GM12864 (cell line): ENCODE measurements around the gene SCRT2.
"Not testable (repeated sequence)": the region's sequence is repeated elsewhere in the genome, so short reads cannot be mapped to it uniquely, and the experiment has no call there.

Source experiments
- DNase-seq: peaks from one replicate; pipeline ENCODE4 v3.0.0-alpha.2; 2011; ENCODE audit warnings: low read depth
- H3K4me3 ChIP-seq: 2 replicates; pipeline ENCODE4 v1.5.1; 2011; ENCODE audit warnings: mild to moderate bottlenecking, low read depth, low read length, control low read depth
- TF ChIP-seq, protein P1 (sequence below): IDR thresholded peaks from 2 replicates; pipeline ENCODE4 v1.5.1; 2011; ENCODE audit warnings: low read depth, mild to moderate bottlenecking, moderate library complexity, low read length, control low read depth, inconsistent platforms; ENCODE audit errors: missing control alignments

The SCRT2 gene

DNA sequence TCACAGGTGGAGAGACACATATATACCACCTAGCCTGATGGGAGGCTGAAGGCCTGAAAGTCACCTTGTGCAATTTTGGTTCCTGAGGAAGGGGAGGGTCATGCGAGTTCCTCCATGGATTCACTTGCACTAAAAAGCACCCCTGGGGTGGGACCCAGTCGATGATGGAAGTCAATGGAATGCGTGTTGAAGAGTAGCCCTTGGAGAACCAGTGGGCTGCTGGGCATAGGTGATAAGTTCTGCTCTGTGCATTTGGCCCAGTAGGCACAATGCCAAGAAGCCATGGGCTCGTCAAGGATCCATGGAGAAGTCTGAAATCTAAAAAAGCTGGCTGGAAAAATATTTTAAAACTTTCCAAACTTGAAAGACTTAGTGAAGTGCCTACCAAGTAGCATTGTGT, 18.9 kb upstream of the SCRT2 start:
- DNase-seq = no peak
- TF ChIP-seq, protein P1, sequence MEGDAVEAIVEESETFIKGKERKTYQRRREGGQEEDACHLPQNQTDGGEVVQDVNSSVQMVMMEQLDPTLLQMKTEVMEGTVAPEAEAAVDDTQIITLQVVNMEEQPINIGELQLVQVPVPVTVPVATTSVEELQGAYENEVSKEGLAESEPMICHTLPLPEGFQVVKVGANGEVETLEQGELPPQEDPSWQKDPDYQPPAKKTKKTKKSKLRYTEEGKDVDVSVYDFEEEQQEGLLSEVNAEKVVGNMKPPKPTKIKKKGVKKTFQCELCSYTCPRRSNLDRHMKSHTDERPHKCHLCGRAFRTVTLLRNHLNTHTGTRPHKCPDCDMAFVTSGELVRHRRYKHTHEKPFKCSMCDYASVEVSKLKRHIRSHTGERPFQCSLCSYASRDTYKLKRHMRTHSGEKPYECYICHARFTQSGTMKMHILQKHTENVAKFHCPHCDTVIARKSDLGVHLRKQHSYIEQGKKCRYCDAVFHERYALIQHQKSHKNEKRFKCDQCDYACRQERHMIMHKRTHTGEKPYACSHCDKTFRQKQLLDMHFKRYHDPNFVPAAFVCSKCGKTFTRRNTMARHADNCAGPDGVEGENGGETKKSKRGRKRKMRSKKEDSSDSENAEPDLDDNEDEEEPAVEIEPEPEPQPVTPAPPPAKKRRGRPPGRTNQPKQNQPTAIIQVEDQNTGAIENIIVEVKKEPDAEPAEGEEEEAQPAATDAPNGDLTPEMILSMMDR = no peak
- H3K4me3 ChIP-seq = no peak overlapping the region

DNA sequence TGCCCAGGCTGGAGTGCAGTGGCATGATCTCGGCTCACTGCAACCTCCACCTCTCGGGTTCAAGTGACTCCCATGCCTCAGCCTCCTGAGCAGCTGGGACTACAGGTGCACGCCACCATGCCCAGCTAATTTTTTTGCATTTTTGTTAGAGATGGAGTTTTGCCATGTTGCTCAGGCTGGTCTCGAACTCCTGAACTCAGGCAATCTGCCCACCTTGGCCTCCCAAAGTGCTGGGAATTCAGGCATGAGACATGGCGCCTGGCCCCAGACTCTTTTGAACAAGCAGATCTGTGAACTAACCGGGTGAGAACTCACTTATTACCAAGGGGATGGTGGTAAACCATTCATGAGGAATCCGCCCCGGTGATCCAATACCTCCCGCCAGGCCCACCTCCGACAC, 18.2 kb upstream of the SCRT2 start:
- DNase-seq, H3K4me3 ChIP-seq: not testable (repeated sequence)

DNA sequence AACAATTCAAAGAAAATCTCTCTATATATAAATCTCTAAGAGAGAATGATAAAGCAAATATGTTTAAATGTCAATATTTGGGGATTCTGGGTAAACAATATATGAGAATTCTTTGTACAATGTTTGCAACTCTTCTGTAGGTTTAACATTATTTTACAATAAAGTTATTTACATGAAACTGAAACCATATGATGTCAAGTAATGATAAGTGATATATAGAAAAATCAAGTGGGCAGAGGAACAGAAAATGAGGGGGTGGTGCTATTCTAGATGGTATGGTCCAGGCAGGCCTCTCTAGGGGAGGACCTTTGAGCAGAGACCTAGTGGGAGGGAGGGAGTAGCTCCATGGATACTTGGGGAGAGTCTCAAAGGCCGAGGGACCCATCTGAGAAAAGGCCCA, 16.4 kb upstream of the SCRT2 start:
- DNase-seq = no peak
- H3K4me3 ChIP-seq = no peak overlapping the region
- TF ChIP-seq, protein P1 = no peak

DNA sequence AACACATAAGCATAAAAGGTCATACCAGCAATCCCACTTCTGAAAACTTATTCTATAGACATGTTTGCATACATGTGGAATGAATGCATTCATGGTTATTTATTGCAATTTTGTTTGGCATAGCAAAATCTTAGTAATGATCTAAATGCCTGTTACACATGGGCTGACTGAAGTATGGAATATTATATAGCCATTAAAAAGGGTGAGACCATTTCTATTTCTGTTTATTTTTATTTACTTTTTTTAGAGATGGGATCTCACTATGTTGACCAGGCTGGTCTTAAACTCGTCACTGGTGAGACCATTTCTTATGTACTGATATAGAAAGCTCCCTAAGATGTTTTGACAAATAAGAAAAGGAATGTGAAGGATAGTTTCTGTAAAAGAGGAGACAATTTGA, 14.3 kb upstream of the SCRT2 start:
- TF ChIP-seq, protein P1 = no peak
- H3K4me3 ChIP-seq = no peak overlapping the region
- no peak for DNase-seq

GRCh38 chr20:689348-689747, 13.7 kb upstream of the SCRT2 start:
- TF ChIP-seq, protein P1 = no peak
- DNase-seq = no peak
- no peak overlapping the region for H3K4me3 ChIP-seq

DNA sequence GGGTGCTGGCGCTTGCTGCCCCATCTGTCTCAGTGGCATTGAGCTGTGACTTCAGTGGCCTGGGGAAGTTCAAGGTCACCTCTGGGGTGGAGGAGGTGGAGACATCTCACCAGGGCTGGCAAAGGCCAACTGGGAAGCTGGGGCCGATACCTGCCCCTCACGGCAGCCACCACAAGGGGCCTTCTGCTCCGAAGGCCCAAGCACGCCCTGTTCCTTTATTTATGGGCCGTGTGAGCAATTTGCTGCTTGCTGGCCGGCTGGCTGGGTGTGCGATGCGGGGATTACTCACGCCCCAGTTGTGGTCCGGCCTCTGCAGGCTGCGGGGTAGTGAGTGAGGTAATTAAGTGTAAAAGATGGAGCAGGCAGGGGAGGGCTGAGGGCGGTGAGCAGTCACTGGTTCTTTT, 13.2 kb upstream of the SCRT2 start:
- TF ChIP-seq, protein P1 = no peak
- no peak for DNase-seq
- H3K4me3 ChIP-seq = no peak overlapping the region

DNA sequence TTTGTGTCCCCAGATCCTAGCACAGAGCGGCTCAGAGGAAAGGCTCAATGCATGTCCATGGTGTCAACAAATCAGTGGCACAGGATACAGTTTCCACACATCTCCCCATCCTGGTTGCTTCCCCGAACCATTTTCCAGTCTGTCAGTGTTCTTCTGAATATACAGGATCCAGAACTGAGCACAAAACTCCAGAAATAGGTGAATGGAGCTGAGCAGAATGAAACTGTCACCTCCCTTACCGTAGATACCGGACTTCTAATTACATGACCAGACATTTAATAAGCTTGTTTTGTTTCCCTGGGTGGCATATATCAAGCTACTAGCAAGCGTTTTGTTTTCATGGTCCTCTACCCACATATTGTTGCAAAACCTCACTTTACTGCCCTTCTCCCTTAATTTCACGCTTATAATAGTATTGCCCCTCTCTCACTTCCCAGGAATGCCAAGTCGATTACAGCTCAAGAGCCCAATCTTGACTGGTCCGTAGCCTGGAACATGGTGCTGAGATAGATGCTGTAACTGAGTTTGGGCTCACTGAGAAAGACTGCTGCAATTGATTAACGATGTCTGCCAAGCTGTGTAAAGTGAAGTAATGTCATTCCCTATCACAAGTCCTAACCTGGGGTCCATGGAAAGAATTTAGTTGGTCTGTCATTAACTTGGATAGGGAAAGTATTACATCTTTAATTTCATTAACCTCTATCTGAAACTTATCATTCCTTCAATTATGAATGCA, 12.0 kb upstream of the SCRT2 start:
- TF ChIP-seq, protein P1 = no peak
- no peak for DNase-seq
- H3K4me3 ChIP-seq = no peak overlapping the region
